ENCODE data around the gene TP53I11.

Gene TP53I11

DNA sequence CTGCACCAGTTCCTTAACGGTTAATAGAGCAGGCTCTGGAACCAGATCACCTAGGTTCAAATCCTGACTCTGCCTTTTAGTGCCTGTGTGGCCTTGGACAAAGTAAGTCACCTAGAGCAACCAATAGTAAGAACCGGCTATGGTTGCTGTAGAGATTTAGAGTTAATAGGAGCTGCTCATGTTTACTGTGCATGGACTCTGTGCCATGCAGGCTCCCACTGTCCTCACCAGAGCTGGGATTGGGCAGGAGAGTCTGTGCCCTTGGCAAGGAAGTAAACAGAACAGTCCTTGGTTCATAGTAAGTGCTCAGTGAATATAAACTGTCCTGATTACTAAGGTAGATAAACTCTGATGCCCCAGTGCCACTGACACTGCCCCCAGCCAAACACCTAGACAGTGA is 1.4 kb upstream of the TP53I11 start:
- Mint-ChIP-seq H3K27ac (peak overlapping the region; percentile 25 to 31 (median 30)), H3K27me3 (ENCODE audit: low read depth) (peaks cover 32% of the 10 kb centered on the region), H3K4me1 (peaks cover 46% of the 10 kb centered on the region), H3K36me3 (ENCODE audit: low read depth) (no peaks in the 10 kb centered on the region), H3K4me3 (peak overlapping the region; percentile 74 to 85 (median 84)), H3K9me3 (no peaks in the 10 kb centered on the region)
- TF ChIP-seq CTCF (IDR thresholded peaks at IDR 0.05; ENCODE audit: unreplicated experiment in 3 of 3) = no peak

DNA sequence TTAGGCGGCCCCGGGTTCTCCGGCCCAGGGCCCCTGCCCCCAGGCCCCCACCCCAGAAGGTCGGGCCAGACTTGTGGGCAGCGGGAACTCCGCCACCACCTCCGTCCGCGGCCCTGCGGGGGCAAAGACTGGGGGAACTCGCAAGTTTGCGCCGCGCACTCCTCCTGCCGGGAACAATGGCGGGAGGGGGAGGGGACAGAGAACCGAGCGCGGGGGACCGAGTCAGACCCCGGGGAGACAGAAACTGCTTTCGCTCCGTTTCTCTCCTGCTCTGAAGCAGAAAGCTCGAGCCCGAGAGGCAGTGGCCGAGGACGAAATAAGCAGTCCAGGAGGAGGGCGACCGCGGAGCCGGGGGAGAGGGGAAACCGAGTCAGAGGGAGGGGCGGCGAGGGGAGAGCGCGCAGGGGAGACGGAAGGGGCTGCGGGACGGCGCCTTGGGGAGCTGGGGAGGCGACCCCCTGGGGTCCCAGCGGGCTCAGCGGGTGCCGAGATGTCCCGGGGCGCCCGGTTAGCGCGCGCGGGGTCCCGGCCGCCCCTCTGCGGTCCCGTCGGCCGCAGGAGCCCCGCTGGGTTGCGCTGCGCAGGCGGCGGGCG is 555 bp downstream of the TP53I11 start:
- peaks cover 41% of the 10 kb centered on the region for H3K4me1 Mint-ChIP-seq
- H3K27me3 Mint-ChIP-seq (ENCODE audit: low read depth) = peaks cover 15% of the 10 kb centered on the region

DNA sequence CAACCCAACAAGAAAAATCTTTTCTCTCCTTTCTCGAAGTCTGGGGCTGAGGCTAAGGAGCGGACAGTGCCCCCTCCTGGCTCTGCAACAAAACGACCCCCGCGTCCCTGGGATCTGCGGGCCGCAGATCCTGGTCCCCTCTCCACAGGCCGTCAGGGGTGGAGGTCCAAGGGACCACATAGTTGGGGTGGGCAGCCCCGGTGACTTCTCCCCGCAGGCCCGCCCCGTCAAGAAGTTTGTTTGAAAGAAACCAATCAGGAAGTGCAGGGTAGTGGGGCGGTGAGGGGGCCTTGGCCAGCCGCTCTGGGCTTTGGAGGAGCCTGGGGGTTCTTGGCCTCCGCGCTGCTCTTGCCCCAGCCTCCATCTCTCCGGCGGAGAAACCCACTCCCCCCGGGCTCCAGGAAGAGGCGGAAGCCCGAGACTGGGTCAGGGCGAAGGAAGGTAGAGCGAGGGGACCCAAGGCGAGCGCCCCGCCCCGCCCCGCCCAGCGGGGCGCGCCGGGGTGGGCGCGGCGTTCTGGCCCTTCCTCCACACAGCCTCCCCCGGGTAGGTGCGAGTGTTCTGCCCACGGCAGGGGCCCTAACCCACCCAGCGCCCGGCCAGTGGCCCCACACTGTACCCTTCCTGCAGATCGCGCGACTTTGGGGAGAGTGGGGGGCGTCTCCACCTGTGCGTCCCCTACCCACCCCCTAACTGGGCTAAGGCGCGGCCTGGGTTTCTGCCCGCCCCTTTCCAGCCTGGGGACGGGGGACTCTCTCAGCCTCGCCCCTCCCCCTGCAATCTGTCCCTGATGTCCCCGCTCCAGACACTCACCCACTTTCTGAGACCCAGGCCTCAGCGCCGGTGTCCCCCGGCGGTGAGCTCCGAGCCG is 1.3 kb downstream of the TP53I11 start:
- peak; percentile 61 to 66 (median 65) for TF ChIP-seq CTCF (IDR thresholded peaks at IDR 0.05; ENCODE audit: unreplicated experiment in 3 of 3)
- Mint-ChIP-seq H3K4me3 (peak overlapping the region; percentile 88 to 92 (median 91)), H3K27me3 (ENCODE audit: low read depth) (peaks cover 8% of the 10 kb centered on the region), H3K36me3 (ENCODE audit: low read depth) (peaks cover 4% of the 10 kb centered on the region), H3K9me3 (no peaks in the 10 kb centered on the region), H3K4me1 (peaks cover 42% of the 10 kb centered on the region), H3K27ac (peak overlapping the region; percentile 23 to 44 (median 28))

More for the DNA sequence above, 555 bp downstream of the TP53I11 start:
- no peak for TF ChIP-seq CTCF (IDR thresholded peaks at IDR 0.05; ENCODE audit: unreplicated experiment in 3 of 3)
- H3K27ac Mint-ChIP-seq = no peak overlapping the region
- peaks cover 4% of the 10 kb centered on the region for H3K36me3 Mint-ChIP-seq (ENCODE audit: low read depth)
- H3K9me3 Mint-ChIP-seq = no peaks in the 10 kb centered on the region
- peak overlapping the region; percentile 88 to 92 (median 91) for H3K4me3 Mint-ChIP-seq

- H3K36me3 Mint-ChIP-seq (ENCODE audit: low read depth) = peaks cover 4% of the 10 kb centered on the region
- peak overlapping the region; percentile 65 to 92 (median 75) for H3K4me3 Mint-ChIP-seq
- TF ChIP-seq CTCF (IDR thresholded peaks at IDR 0.05; ENCODE audit: unreplicated experiment in 3 of 3) = no peak
- H3K4me1 Mint-ChIP-seq = peaks cover 46% of the 10 kb centered on the region
- H3K27ac Mint-ChIP-seq = no peak overlapping the region
- H3K27me3 Mint-ChIP-seq (ENCODE audit: low read depth) = peaks cover 4% of the 10 kb centered on the region
- H3K9me3 Mint-ChIP-seq = no peaks in the 10 kb centered on the region
Observed at GRCh38 chr11:44948155-44948554, 2.5 kb downstream of the TP53I11 start.

DNA sequence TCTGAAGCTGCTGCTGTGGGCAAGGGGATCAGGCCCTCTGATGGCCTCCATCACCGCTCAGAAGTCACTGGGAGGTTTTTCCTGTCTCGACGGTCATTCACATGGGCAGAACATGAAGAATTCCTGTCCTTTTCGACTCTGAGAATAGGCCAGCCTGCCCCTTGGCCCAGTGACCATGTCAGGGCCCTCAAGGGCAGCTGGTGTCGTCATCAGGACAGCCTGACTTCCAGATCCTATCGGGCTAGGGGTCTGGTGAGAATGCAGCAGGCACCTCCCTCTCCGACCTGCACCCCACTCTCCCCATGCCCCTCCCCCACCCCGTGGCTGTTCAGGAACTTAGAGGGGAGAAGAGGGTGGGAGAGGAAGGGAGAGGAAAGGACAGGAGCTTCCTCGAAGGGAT is 3.6 kb downstream of the TP53I11 start:
- no peak for TF ChIP-seq CTCF (IDR thresholded peaks at IDR 0.05; ENCODE audit: unreplicated experiment in 3 of 3)
- peak overlapping the region in 2 of 3 experiments; percentile 28 to 31 for H3K27ac Mint-ChIP-seq
- H3K27me3 Mint-ChIP-seq (ENCODE audit: low read depth) = no peaks in the 10 kb centered on the region
- H3K4me1 Mint-ChIP-seq = peaks cover 48% of the 10 kb centered on the region
- H3K36me3 Mint-ChIP-seq (ENCODE audit: low read depth) = peaks cover 4% of the 10 kb centered on the region
- peak overlapping the region; percentile 64 to 92 (median 75) for H3K4me3 Mint-ChIP-seq
- no peaks in the 10 kb centered on the region for H3K9me3 Mint-ChIP-seq

Data from nephron (organoid).